ENCODE measurements around the gene ELP4.

GRCh38 chr11:31757260-31757835 is 247.8 kb downstream of the ELP4 start:
- TF ChIP-seq, protein P1, sequence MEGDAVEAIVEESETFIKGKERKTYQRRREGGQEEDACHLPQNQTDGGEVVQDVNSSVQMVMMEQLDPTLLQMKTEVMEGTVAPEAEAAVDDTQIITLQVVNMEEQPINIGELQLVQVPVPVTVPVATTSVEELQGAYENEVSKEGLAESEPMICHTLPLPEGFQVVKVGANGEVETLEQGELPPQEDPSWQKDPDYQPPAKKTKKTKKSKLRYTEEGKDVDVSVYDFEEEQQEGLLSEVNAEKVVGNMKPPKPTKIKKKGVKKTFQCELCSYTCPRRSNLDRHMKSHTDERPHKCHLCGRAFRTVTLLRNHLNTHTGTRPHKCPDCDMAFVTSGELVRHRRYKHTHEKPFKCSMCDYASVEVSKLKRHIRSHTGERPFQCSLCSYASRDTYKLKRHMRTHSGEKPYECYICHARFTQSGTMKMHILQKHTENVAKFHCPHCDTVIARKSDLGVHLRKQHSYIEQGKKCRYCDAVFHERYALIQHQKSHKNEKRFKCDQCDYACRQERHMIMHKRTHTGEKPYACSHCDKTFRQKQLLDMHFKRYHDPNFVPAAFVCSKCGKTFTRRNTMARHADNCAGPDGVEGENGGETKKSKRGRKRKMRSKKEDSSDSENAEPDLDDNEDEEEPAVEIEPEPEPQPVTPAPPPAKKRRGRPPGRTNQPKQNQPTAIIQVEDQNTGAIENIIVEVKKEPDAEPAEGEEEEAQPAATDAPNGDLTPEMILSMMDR (conservative IDR thresholded peaks at IDR 0.05): no peak
- no peak for TF ChIP-seq ZFX (IDR thresholded peaks at IDR 0.05)
